ENCODE measurements around the gene KRTAP9-3. TPM values are rescaled to one million over a fixed set of nuclear protein-coding genes. Genes with fewer than 3 reads are reported as not detected.

The KRTAP9-3 gene
- total RNA-seq, 1 experiment from 2014 or later, result not detected

- TF ChIP-seq CBFB (CRISPR knock-in tag; IDR thresholded peaks at IDR 0.05; ENCODE audit: low read depth), result no peak
- no peak for TF ChIP-seq MLX (CRISPR knock-in tag; IDR thresholded peaks at IDR 0.05)
These were observed 26.2 kb downstream of the KRTAP9-3 start (continued) for GRCh38 chr17:41258406-41258805.

GRCh38 chr17:41263212-41263611 is 31.0 kb downstream of the KRTAP9-3 start:
- DNase-seq (ENCODE audit: low spot score) (no peak), ATAC-seq (no peak)
- H3K27me3 Mint-ChIP-seq (ENCODE audit: low read depth), result peaks cover 4% of the 10 kb centered on the region; the same call in 1 of the 2 replicates
- H3K4me3 Mint-ChIP-seq, result no peak overlapping the region
- TF ChIP-seq GABPB1 (CRISPR knock-in tag; IDR thresholded peaks at IDR 0.05) (no peak), ATF2 (CRISPR knock-in tag; IDR thresholded peaks at IDR 0.05; ENCODE audit: borderline replicate concordance, low read depth) (no peak), KAT7 (CRISPR knock-in tag; IDR thresholded peaks at IDR 0.05; ENCODE audit: borderline replicate concordance) (no peak), SMAD3 (CRISPR knock-in tag; IDR thresholded peaks at IDR 0.05; ENCODE audit: borderline replicate concordance) (no peak), ZNF232 (CRISPR knock-in tag; IDR thresholded peaks at IDR 0.05) (no peak), TEAD4 (CRISPR knock-in tag; IDR thresholded peaks at IDR 0.05) (no peak), FOXP1 (CRISPR knock-in tag; IDR thresholded peaks at IDR 0.05; ENCODE audit: borderline replicate concordance) (no peak), CBFB (CRISPR knock-in tag; IDR thresholded peaks at IDR 0.05; ENCODE audit: low read depth) (no peak), OVOL2 (CRISPR knock-in tag; IDR thresholded peaks at IDR 0.05; ENCODE audit: borderline replicate concordance) (no peak), IRF1 (CRISPR knock-in tag; IDR thresholded peaks at IDR 0.05) (no peak), ZNF317 (CRISPR knock-in tag; IDR thresholded peaks at IDR 0.05; ENCODE audit: borderline replicate concordance, low read depth) (no peak), ZNF281 (CRISPR knock-in tag; IDR thresholded peaks at IDR 0.05) (no peak), ZNF263 (CRISPR knock-in tag; IDR thresholded peaks at IDR 0.05; ENCODE audit: low read depth) (no peak), GTF2I (CRISPR knock-in tag; conservative IDR thresholded peaks at IDR 0.05) (no peak)
- TF ChIP-seq, protein P1, sequence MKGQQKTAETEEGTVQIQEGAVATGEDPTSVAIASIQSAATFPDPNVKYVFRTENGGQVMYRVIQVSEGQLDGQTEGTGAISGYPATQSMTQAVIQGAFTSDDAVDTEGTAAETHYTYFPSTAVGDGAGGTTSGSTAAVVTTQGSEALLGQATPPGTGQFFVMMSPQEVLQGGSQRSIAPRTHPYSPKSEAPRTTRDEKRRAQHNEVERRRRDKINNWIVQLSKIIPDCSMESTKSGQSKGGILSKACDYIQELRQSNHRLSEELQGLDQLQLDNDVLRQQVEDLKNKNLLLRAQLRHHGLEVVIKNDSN (CRISPR knock-in tag; IDR thresholded peaks at IDR 0.05), result no peak
- TF ChIP-seq, protein P2, sequence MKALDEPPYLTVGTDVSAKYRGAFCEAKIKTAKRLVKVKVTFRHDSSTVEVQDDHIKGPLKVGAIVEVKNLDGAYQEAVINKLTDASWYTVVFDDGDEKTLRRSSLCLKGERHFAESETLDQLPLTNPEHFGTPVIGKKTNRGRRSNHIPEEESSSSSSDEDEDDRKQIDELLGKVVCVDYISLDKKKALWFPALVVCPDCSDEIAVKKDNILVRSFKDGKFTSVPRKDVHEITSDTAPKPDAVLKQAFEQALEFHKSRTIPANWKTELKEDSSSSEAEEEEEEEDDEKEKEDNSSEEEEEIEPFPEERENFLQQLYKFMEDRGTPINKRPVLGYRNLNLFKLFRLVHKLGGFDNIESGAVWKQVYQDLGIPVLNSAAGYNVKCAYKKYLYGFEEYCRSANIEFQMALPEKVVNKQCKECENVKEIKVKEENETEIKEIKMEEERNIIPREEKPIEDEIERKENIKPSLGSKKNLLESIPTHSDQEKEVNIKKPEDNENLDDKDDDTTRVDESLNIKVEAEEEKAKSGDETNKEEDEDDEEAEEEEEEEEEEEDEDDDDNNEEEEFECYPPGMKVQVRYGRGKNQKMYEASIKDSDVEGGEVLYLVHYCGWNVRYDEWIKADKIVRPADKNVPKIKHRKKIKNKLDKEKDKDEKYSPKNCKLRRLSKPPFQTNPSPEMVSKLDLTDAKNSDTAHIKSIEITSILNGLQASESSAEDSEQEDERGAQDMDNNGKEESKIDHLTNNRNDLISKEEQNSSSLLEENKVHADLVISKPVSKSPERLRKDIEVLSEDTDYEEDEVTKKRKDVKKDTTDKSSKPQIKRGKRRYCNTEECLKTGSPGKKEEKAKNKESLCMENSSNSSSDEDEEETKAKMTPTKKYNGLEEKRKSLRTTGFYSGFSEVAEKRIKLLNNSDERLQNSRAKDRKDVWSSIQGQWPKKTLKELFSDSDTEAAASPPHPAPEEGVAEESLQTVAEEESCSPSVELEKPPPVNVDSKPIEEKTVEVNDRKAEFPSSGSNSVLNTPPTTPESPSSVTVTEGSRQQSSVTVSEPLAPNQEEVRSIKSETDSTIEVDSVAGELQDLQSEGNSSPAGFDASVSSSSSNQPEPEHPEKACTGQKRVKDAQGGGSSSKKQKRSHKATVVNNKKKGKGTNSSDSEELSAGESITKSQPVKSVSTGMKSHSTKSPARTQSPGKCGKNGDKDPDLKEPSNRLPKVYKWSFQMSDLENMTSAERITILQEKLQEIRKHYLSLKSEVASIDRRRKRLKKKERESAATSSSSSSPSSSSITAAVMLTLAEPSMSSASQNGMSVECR (CRISPR knock-in tag; IDR thresholded peaks at IDR 0.05; ENCODE audit: borderline replicate concordance), result no peak
- no peaks in the 10 kb centered on the region for H3K4me1 Mint-ChIP-seq
- H3K36me3 Mint-ChIP-seq, result no peaks in the 10 kb centered on the region
- H3K9me3 Mint-ChIP-seq, result no peaks in the 10 kb centered on the region
- no peak overlapping the region for H3K27ac Mint-ChIP-seq
- ChIA-PET POLR2A (no interaction called here), CTCF (no interaction called here)
